Stimulated activated naive B cell treated with anti-CD40 and anti-IgM and Interleukin-4, amounts not matched to agents 10 μg/mL and 1 μg/mL and 100 μg/mL, for 72 hours (primary cell): ENCODE data around the gene SARDH.

Experiments
- ATAC-seq, 2 donors: fragments of 150-1000 bp; cut with Tn5 transposase; replicated peaks; 2 replicates each; pipeline ENCODE4 v1.10.0; 2021; ENCODE audit warnings: moderate library complexity in 1 of 2
- DNase-seq: peaks from one replicate; pipeline ENCODE4 v3.0.0; 2021
- H3K27ac Mint-ChIP-seq: one replicate; pipeline ENCODE4 v1.8.0; 2022; ENCODE audit warnings: mild to moderate bottlenecking, mixed read lengths
- H3K27me3 Mint-ChIP-seq, 2 donors: one replicate each; pipeline ENCODE4 v1.8.0; 2022; ENCODE audit warnings: mixed read lengths in 2 of 2
- H3K36me3 Mint-ChIP-seq, 2 donors: one replicate each; pipeline ENCODE4 v1.8.0; 2022; ENCODE audit warnings: mixed read lengths in 2 of 2, mild to moderate bottlenecking in 1 of 2
- H3K4me1 Mint-ChIP-seq, 2 donors: one replicate each; pipeline ENCODE4 v1.8.0; 2022; ENCODE audit warnings: mixed read lengths in 2 of 2, mild to moderate bottlenecking in 1 of 2
- H3K4me3 Mint-ChIP-seq, 2 donors: one replicate each; pipeline ENCODE4 v1.8.0; 2022; ENCODE audit warnings: mild to moderate bottlenecking in 2 of 2, mixed read lengths in 2 of 2, moderate library complexity in 1 of 2
- H3K9me3 Mint-ChIP-seq, 2 donors: one replicate each; pipeline ENCODE4 v1.8.0; 2022; ENCODE audit warnings: mixed read lengths in 2 of 2, mild to moderate bottlenecking in 1 of 2

SARDH gene

GRCh38 chr9:133739408-133740280 lies 1.5 kb upstream of the SARDH start:
- Mint-ChIP-seq H3K4me3 (no peak overlapping the region), H3K36me3 (no peaks in the 10 kb centered on the region), H3K27ac (no peak overlapping the region), H3K4me1 (peaks cover 17 to 31% of the 10 kb centered on the region in 2 donors), H3K27me3 (peaks cover 11 to 36% of the 10 kb centered on the region in 2 donors), H3K9me3 (no peaks in the 10 kb centered on the region)
- ATAC-seq, result no peak
- DNase-seq, result no peak

- no peak for DNase-seq
- no peak for ATAC-seq
- Mint-ChIP-seq H3K4me3 (peak overlapping the region; percentile 53 to 78), H3K27ac (no peak overlapping the region), H3K36me3 (no peaks in the 10 kb centered on the region), H3K9me3 (no peaks in the 10 kb centered on the region), H3K4me1 (peaks cover 21 to 40% of the 10 kb centered on the region in 2 donors), H3K27me3 (peaks cover 15 to 36% of the 10 kb centered on the region in 2 donors)
These were observed 581 bp upstream of the SARDH start for GRCh38 chr9:133738640-133739225.

- H3K4me3 Mint-ChIP-seq, result no peak overlapping the region
- ATAC-seq (no peak), DNase-seq (no peak)
- H3K36me3 Mint-ChIP-seq, result no peaks in the 10 kb centered on the region
- H3K4me1 Mint-ChIP-seq, result peaks cover 23 to 47% of the 10 kb centered on the region in 2 donors
- no peaks in the 10 kb centered on the region for H3K9me3 Mint-ChIP-seq
- peaks cover 21 to 48% of the 10 kb centered on the region in 2 donors for H3K27me3 Mint-ChIP-seq
- H3K27ac Mint-ChIP-seq, result no peak overlapping the region
These were observed 930 bp downstream of the SARDH start for GRCh38 chr9:133737071-133737773.

GRCh38 chr9:133735931-133736330 lies 2.2 kb downstream of the SARDH start:
- Mint-ChIP-seq H3K36me3 (no peaks in the 10 kb centered on the region), H3K27ac (no peak overlapping the region), H3K4me1 (peaks cover 23 to 47% of the 10 kb centered on the region in 2 donors), H3K4me3 (peak overlapping the region in 1 of 2 donors; percentile 14), H3K27me3 (peaks cover 17 to 49% of the 10 kb centered on the region in 2 donors), H3K9me3 (no peaks in the 10 kb centered on the region)
- peak; percentile 38 to 44 for ATAC-seq
- no peak for DNase-seq

- H3K36me3 Mint-ChIP-seq, result no peaks in the 10 kb centered on the region
These were observed 2.8 kb downstream of the SARDH start for GRCh38 chr9:133735415-133735775.

GRCh38 chr9:133734590-133735414 lies 3.4 kb downstream of the SARDH start:
- Mint-ChIP-seq H3K27me3 (peaks cover 14 to 50% of the 10 kb centered on the region in 2 donors), H3K9me3 (no peaks in the 10 kb centered on the region), H3K36me3 (no peaks in the 10 kb centered on the region), H3K4me1 (peaks cover 23 to 47% of the 10 kb centered on the region in 2 donors), H3K4me3 (peak overlapping the region; percentile 31 to 34), H3K27ac (peak overlapping the region; percentile 68)
- DNase-seq (no peak), ATAC-seq (peak; percentile 45 to 48)

More at GRCh38 chr9:133735415-133735775, 2.8 kb downstream of the SARDH start:
- Mint-ChIP-seq H3K4me3 (peak overlapping the region; percentile 31 to 34), H3K9me3 (no peaks in the 10 kb centered on the region), H3K27me3 (peaks cover 14 to 47% of the 10 kb centered on the region in 2 donors), H3K4me1 (peaks cover 23 to 47% of the 10 kb centered on the region in 2 donors), H3K27ac (peak overlapping the region; percentile 68)
- no peak for DNase-seq
- peak; percentile 71 to 72 for ATAC-seq

- Mint-ChIP-seq H3K4me3 (no peak overlapping the region), H3K9me3 (no peaks in the 10 kb centered on the region), H3K36me3 (no peaks in the 10 kb centered on the region), H3K4me1 (peaks cover 23 to 47% of the 10 kb centered on the region in 2 donors), H3K27ac (no peak overlapping the region), H3K27me3 (peaks cover 16 to 49% of the 10 kb centered on the region in 2 donors)
- ATAC-seq, result no peak
- no peak for DNase-seq
These were observed 4.2 kb downstream of the SARDH start for GRCh38 chr9:133733796-133734533.

GRCh38 chr9:133733421-133733795 lies 4.7 kb downstream of the SARDH start:
- peak overlapping the region; percentile 59 for H3K27ac Mint-ChIP-seq
- peaks cover 23 to 43% of the 10 kb centered on the region in 2 donors for H3K4me1 Mint-ChIP-seq
- no peaks in the 10 kb centered on the region for H3K9me3 Mint-ChIP-seq
- no peaks in the 10 kb centered on the region for H3K36me3 Mint-ChIP-seq
- DNase-seq (no peak), ATAC-seq (no peak)
- H3K4me3 Mint-ChIP-seq, result no peak overlapping the region
- H3K27me3 Mint-ChIP-seq, result peaks cover 22 to 54% of the 10 kb centered on the region in 2 donors

GRCh38 chr9:133732639-133733408 lies 5.3 kb downstream of the SARDH start:
- Mint-ChIP-seq H3K4me1 (peaks cover 22 to 38% of the 10 kb centered on the region in 2 donors), H3K4me3 (no peak overlapping the region), H3K36me3 (no peaks in the 10 kb centered on the region), H3K9me3 (no peaks in the 10 kb centered on the region), H3K27ac (no peak overlapping the region), H3K27me3 (peaks cover 28 to 59% of the 10 kb centered on the region in 2 donors)
- DNase-seq (no peak), ATAC-seq (no peak)

GRCh38 chr9:133731876-133732638 lies 6.1 kb downstream of the SARDH start:
- Mint-ChIP-seq H3K4me3 (no peak overlapping the region), H3K36me3 (no peaks in the 10 kb centered on the region), H3K9me3 (no peaks in the 10 kb centered on the region), H3K27ac (no peak overlapping the region), H3K4me1 (peaks cover 18 to 36% of the 10 kb centered on the region in 2 donors), H3K27me3 (peaks cover 29 to 57% of the 10 kb centered on the region in 2 donors)
- no peak for DNase-seq
- ATAC-seq, result no peak

GRCh38 chr9:133730994-133731715 lies 7.0 kb downstream of the SARDH start:
- no peak for DNase-seq
- peaks cover 23 to 41% of the 10 kb centered on the region in 2 donors for H3K4me1 Mint-ChIP-seq
- H3K27ac Mint-ChIP-seq, result no peak overlapping the region
- ATAC-seq, result no peak
- peaks cover 34 to 63% of the 10 kb centered on the region in 2 donors for H3K27me3 Mint-ChIP-seq
- no peak overlapping the region for H3K4me3 Mint-ChIP-seq
- H3K36me3 Mint-ChIP-seq, result no peaks in the 10 kb centered on the region
- H3K9me3 Mint-ChIP-seq, result no peaks in the 10 kb centered on the region
